Measurements from ENCODE around the gene ADGRL1. TPM values are rescaled to one million over a fixed set of nuclear protein-coding genes. Genes with fewer than 3 reads are reported as not detected.

ADGRL1 gene
- total and polyA plus RNA-seq, 9 of the 15 experiments (the other 6 are each of a cell fraction or from before 2014, with no cell fraction given) = 0.14 to 37.0 (median 8.6) TPM

DNA sequence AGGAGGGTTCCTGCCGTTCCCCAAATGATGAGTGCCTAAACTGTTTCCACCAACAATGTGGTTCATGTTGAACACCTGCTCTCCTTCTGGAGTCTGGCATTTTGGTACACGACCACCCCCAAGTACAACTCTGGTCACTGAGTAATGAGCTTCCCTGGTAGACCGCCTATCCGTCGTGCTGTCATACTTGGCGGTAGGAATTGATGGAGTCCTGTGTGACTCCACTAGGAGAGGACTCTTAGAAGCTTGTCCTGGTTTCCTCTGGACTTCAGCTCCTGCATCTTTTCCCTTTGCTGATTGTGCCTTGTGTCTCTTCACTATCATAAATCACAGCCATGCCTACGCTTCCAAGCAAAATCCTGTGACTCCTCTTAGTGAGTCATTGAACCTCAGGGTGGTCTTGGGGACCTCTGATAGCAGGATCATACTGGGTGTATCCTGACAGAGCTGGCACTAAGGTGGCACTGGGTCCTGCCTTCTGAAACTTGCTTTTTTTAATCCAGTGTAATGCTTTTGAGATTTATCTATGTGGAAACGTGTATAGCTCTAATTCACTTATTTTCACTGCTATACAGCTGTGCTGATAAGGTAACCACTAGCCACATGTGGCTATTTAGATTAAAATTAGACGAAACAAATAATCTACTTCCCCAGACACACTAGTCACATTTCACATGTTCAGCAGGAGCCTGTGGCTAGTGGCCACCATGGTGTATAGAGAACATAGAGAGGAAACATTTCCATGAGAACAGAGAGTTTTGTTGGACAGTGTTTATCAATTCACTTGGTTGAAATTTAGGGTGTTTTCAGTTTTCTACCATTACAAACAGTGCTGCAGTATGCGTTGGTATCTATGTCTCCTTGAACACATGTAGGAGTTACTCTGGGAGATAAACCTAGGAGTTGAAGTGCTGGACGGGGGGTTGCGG is 63.4 kb downstream of the ADGRL1 start (continued):
- TF ChIP-seq DMBX1 (CRISPR knock-in tag; IDR thresholded peaks at IDR 0.05; ENCODE audit: borderline replicate concordance) (0 out of 2 replicates have a peak, but pooled peaks have one; percentile 59), SMAD2 (IDR thresholded peaks at IDR 0.05; ENCODE audit: low read depth, low read length) (no peak), ZNF124 (CRISPR knock-in tag; IDR thresholded peaks at IDR 0.05) (no peak), NFIC (IDR thresholded peaks at IDR 0.05) (peak; percentile 81), PHB2 (IDR thresholded peaks at IDR 0.05; ENCODE audit: low read depth) (peak; percentile 75; the same call in 1 of the 2 replicates), MXI1 (IDR thresholded peaks at IDR 0.05; ENCODE audit: low read depth, low read length) (peak; percentile 67; the same call in 1 of the 2 replicates), TAF1 (IDR thresholded peaks at IDR 0.05; ENCODE audit: control insufficient read depth, extremely low read depth, insufficient read depth, low read length, severe bottlenecking) (no peak), KAT7 (CRISPR knock-in tag; IDR thresholded peaks at IDR 0.05; ENCODE audit: borderline replicate concordance) (peak; percentile 34; the same call in 1 of the 2 replicates), RAD51 (IDR thresholded peaks at IDR 0.05; ENCODE audit: borderline replicate concordance, low read depth) (no peak), ZNF133 (CRISPR knock-in tag; IDR thresholded peaks at IDR 0.05) (no peak), RBM25 (IDR thresholded peaks at IDR 0.05; ENCODE audit: low read depth, low read length, severe bottlenecking) (no peak), HDAC1 (IDR thresholded peaks at IDR 0.05) (peak; percentile 71 to 96; a peak in 3 of 4 replicates), SMC3 (conservative IDR thresholded peaks at IDR 0.05; ENCODE audit: insufficient read depth, low read depth, low read length) (no peak), KLF16 (IDR thresholded peaks at IDR 0.05) (peak; percentile 93)
- TF ChIP-seq, protein P1, sequence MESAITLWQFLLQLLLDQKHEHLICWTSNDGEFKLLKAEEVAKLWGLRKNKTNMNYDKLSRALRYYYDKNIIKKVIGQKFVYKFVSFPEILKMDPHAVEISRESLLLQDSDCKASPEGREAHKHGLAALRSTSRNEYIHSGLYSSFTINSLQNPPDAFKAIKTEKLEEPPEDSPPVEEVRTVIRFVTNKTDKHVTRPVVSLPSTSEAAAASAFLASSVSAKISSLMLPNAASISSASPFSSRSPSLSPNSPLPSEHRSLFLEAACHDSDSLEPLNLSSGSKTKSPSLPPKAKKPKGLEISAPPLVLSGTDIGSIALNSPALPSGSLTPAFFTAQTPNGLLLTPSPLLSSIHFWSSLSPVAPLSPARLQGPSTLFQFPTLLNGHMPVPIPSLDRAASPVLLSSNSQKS (CRISPR knock-in tag; IDR thresholded peaks at IDR 0.05) = no peak
- TF ChIP-seq, protein P2, sequence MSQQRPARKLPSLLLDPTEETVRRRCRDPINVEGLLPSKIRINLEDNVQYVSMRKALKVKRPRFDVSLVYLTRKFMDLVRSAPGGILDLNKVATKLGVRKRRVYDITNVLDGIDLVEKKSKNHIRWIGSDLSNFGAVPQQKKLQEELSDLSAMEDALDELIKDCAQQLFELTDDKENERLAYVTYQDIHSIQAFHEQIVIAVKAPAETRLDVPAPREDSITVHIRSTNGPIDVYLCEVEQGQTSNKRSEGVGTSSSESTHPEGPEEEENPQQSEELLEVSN (IDR thresholded peaks at IDR 0.05; ENCODE audit: borderline replicate concordance in 1 of 2, extremely low read depth in 1 of 2, insufficient read depth in 1 of 2, insufficient read length in 1 of 2, low read depth in 1 of 2, low read length in 1 of 2, poor library complexity in 1 of 2, severe bottlenecking in 1 of 2) = no peak
